WTC11 (cell line): ENCODE measurements around the gene TMEM259. TPM values are rescaled to one million over a fixed set of nuclear protein-coding genes. Genes with fewer than 3 reads are reported as not detected.

Experiments
- ATF2 ChIP-seq: sonication (generic); formaldehyde crosslinking; IDR thresholded peaks from 2 replicates; pipeline ENCODE4 v1.8.1; 2022; ENCODE audit warnings: low read depth, missing genetic modification reagents, borderline replicate concordance
- GTF2I ChIP-seq: fragments of 250-450 bp; sonication (Bioruptor Pico); conservative IDR thresholded peaks from 2 replicates; pipeline ENCODE4 v1.4.0; 2021; ENCODE audit warnings: mild to moderate bottlenecking
- HMGA2 ChIP-seq: fragments of 250-450 bp; sonication (Bioruptor Pico); IDR thresholded peaks from 2 replicates; pipeline ENCODE4 v1.4.0; 2021; ENCODE audit warnings: mild to moderate bottlenecking, moderate library complexity
- MAX ChIP-seq: sonication (generic); formaldehyde crosslinking; IDR thresholded peaks from 2 replicates; pipeline ENCODE4 v1.8.0; 2022; ENCODE audit warnings: mild to moderate bottlenecking, missing genetic modification reagents
- MXD4 ChIP-seq: fragments of 250-450 bp; sonication (Bioruptor Pico); IDR thresholded peaks from 2 replicates; pipeline ENCODE4 v1.8.0; 2021; ENCODE audit warnings: mild to moderate bottlenecking, moderate library complexity, borderline replicate concordance
- NFATC4 ChIP-seq: fragments of 250-450 bp; sonication (Bioruptor Pico); IDR thresholded peaks from 2 replicates; pipeline ENCODE4 v1.9.0; 2021; ENCODE audit warnings: mild to moderate bottlenecking
- PRRX2 ChIP-seq: fragments of 250-450 bp; sonication (Bioruptor Pico); IDR thresholded peaks from 2 replicates; pipeline ENCODE4 v1.8.0; 2021; ENCODE audit warnings: mild to moderate bottlenecking
- TCF7 ChIP-seq: sonication (generic); formaldehyde crosslinking; IDR thresholded peaks from 2 replicates; pipeline ENCODE4 v1.8.0; 2022; ENCODE audit warnings: mild to moderate bottlenecking, low read depth, missing genetic modification reagents, moderate library complexity
- ZBTB21 ChIP-seq: sonication (generic); formaldehyde crosslinking; IDR thresholded peaks from 2 replicates; pipeline ENCODE4 v1.8.1; 2023; ENCODE audit warnings: mild to moderate bottlenecking, missing genetic modification reagents, borderline replicate concordance
- ZNF232 ChIP-seq: sonication (generic); formaldehyde crosslinking; IDR thresholded peaks from 2 replicates; pipeline ENCODE4 v1.8.0; 2022; ENCODE audit warnings: mild to moderate bottlenecking, missing genetic modification reagents
- ZNF396 ChIP-seq: fragments of 250-450 bp; sonication (Bioruptor Pico); IDR thresholded peaks from 2 replicates; pipeline ENCODE4 v1.8.0; 2021; ENCODE audit warnings: mild to moderate bottlenecking, moderate library complexity, borderline replicate concordance
- ZSCAN18 ChIP-seq: fragments of 250-450 bp; sonication (Bioruptor Pico); IDR thresholded peaks from 2 replicates; pipeline ENCODE4 v2.1.2; 2022; ENCODE audit warnings: mild to moderate bottlenecking, moderate library complexity
- total RNA-seq: library from RNA; stranded (reverse); gene quantifications from 3 replicates; pipeline ENCODE4 v1.2.3, GENCODE V29; 2021

TMEM259 gene
- total RNA-seq, 1 experiment from 2014 or later = 202 TPM

GRCh38 chr19:960020-960419 lies 60.9 kb downstream of the TMEM259 start (continued):
- TF ChIP-seq ZSCAN18 (CRISPR knock-in tag) (no peak), MXD4 (CRISPR knock-in tag) (no peak), ZNF232 (CRISPR knock-in tag) (no peak), PRRX2 (CRISPR knock-in tag) (no peak), ATF2 (CRISPR knock-in tag) (no peak), ZNF396 (no peak), TCF7 (CRISPR knock-in tag) (no peak), NFATC4 (CRISPR knock-in tag) (no peak), HMGA2 (no peak), GTF2I (peak; percentile 63; the same call in 1 of the 2 replicates), MAX (0 out of 2 replicates have a peak, but pooled peaks have one; percentile 21), ZBTB21 (CRISPR knock-in tag) (no peak)
- TF ChIP-seq, all 79 proteins: peak for 4

Other genes starting within 250 kb of the TMEM259 start
- gene PTBP1, start 223.7 kb downstream of the TMEM259 start, total RNA-seq = 663 to 692 TPM (median 680 TPM) in 3 replicates
- 60.6 to 86.8 TPM (median 83.9 TPM) in 3 replicates for gene PLPPR3, start 199.2 kb downstream of the TMEM259 start, total RNA-seq
- gene AZU1, start 193.3 kb downstream of the TMEM259 start, total RNA-seq = 1.2 to 3.3 TPM (median 2.5 TPM) in 3 replicates
- 0.53 to 0.82 TPM (median 0.61 TPM) in 3 replicates for gene PRTN3, start 180.1 kb downstream of the TMEM259 start, total RNA-seq
- gene ELANE, start 168.8 kb downstream of the TMEM259 start, total RNA-seq = not detected in 3 replicates
- 1.7 to 2.7 TPM (median 2.5 TPM) in 3 replicates for gene CFD, start 161.5 kb downstream of the TMEM259 start, total RNA-seq
- gene MED16, start 127.9 kb downstream of the TMEM259 start, total RNA-seq = 66.9 to 88.8 TPM (median 84.5 TPM) in 3 replicates
- gene RNU6-9, start 127.6 kb downstream of the TMEM259 start, total RNA-seq = not detected in 3 replicates
- 85.5 to 99.5 TPM (median 88.3 TPM) in 3 replicates for gene R3HDM4, start 107.9 kb downstream of the TMEM259 start, total RNA-seq
- gene KISS1R, start 103.8 kb downstream of the TMEM259 start, total RNA-seq = 2.9 to 4.4 TPM (median 3.6 TPM) in 3 replicates
- 102 to 116 TPM (median 113 TPM) in 3 replicates for gene ARID3A, start 95.1 kb downstream of the TMEM259 start, total RNA-seq
- 140 to 147 TPM (median 146 TPM) in 3 replicates for gene WDR18, start 36.8 kb downstream of the TMEM259 start, total RNA-seq
- gene GRIN3B, start 20.7 kb downstream of the TMEM259 start, total RNA-seq = 1.9 to 2.5 TPM (median 2.4 TPM) in 3 replicates
- gene RNU6-2, start 399 bp upstream of the TMEM259 start, total RNA-seq = not detected in 3 replicates
- gene CNN2, start 5.5 kb upstream of the TMEM259 start, total RNA-seq = 387 to 391 TPM (median 390 TPM) in 3 replicates
- 40.3 to 45.0 TPM (median 41.3 TPM) in 3 replicates for gene ABCA7, start 19.0 kb upstream of the TMEM259 start, total RNA-seq
- gene ARHGAP45, start 46.0 kb upstream of the TMEM259 start, total RNA-seq = 40.9 to 46.4 TPM (median 44.1 TPM) in 3 replicates
- gene POLR2E, start 74.3 kb upstream of the TMEM259 start, total RNA-seq = 275 to 291 TPM (median 287 TPM) in 3 replicates
- 363 to 377 TPM (median 368 TPM) in 3 replicates for gene GPX4, start 82.9 kb upstream of the TMEM259 start, total RNA-seq
- gene SBNO2, start 153.1 kb upstream of the TMEM259 start, total RNA-seq = 40.7 to 57.3 TPM (median 48.0 TPM) in 3 replicates
- gene STK11, start 184.7 kb upstream of the TMEM259 start, total RNA-seq = 106 to 112 TPM (median 106 TPM) in 3 replicates
- gene CBARP, start 216.9 kb upstream of the TMEM259 start, total RNA-seq = 21.9 to 23.6 TPM (median 23.4 TPM) in 3 replicates
- gene ATP5F1D, start 220.6 kb upstream of the TMEM259 start, total RNA-seq = 262 to 277 TPM (median 270 TPM) in 3 replicates
- gene MIDN, start 227.5 kb upstream of the TMEM259 start, total RNA-seq = 189 to 190 TPM (median 189 TPM) in 3 replicates
- 256 to 298 TPM (median 256 TPM) in 3 replicates for gene CIRBP, start 248.2 kb upstream of the TMEM259 start, total RNA-seq